Adipocyte (in vitro differentiated cells): Measurements from ENCODE around the gene ENO2.
"Not testable (repeated sequence)": the region's sequence is repeated elsewhere in the genome, so short reads cannot be mapped to it uniquely, and the experiment has no call there.

Experiments used
- DNase-seq: peaks from one replicate; pipeline ENCODE4 v3.0.0-alpha.2; 2015; ENCODE audit warnings: low read depth
- H3K27me3 ChIP-seq: replicated peaks from 2 replicates; pipeline ENCODE4 v1.7.0; 2013; ENCODE audit warnings: mild to moderate bottlenecking, low read length, moderate library complexity; ENCODE audit not compliant: control insufficient read depth, insufficient read depth
- H3K36me3 ChIP-seq: 2 replicates; pipeline ENCODE4 v1.7.0; 2013; ENCODE audit warnings: low read length, mild to moderate bottlenecking, moderate library complexity; ENCODE audit not compliant: control insufficient read depth, insufficient read depth, severe bottlenecking
- H3K4me1 ChIP-seq: 2 replicates; pipeline ENCODE4 v1.7.0; 2013; ENCODE audit warnings: mild to moderate bottlenecking, low read length, moderate library complexity; ENCODE audit not compliant: control insufficient read depth, insufficient read depth
- H3K4me3 ChIP-seq: 2 replicates; pipeline ENCODE4 v1.7.0; 2013; ENCODE audit warnings: mild to moderate bottlenecking, low read length, moderate library complexity
- H3K9ac ChIP-seq: 2 replicates; pipeline ENCODE4 v1.7.0; 2013; ENCODE audit warnings: mild to moderate bottlenecking, low read length, moderate library complexity
- H3K9me3 ChIP-seq: 2 replicates; pipeline ENCODE4 v1.7.0; 2013; ENCODE audit warnings: mild to moderate bottlenecking, low read length, moderate library complexity; ENCODE audit not compliant: control insufficient read depth

Gene ENO2

DNA sequence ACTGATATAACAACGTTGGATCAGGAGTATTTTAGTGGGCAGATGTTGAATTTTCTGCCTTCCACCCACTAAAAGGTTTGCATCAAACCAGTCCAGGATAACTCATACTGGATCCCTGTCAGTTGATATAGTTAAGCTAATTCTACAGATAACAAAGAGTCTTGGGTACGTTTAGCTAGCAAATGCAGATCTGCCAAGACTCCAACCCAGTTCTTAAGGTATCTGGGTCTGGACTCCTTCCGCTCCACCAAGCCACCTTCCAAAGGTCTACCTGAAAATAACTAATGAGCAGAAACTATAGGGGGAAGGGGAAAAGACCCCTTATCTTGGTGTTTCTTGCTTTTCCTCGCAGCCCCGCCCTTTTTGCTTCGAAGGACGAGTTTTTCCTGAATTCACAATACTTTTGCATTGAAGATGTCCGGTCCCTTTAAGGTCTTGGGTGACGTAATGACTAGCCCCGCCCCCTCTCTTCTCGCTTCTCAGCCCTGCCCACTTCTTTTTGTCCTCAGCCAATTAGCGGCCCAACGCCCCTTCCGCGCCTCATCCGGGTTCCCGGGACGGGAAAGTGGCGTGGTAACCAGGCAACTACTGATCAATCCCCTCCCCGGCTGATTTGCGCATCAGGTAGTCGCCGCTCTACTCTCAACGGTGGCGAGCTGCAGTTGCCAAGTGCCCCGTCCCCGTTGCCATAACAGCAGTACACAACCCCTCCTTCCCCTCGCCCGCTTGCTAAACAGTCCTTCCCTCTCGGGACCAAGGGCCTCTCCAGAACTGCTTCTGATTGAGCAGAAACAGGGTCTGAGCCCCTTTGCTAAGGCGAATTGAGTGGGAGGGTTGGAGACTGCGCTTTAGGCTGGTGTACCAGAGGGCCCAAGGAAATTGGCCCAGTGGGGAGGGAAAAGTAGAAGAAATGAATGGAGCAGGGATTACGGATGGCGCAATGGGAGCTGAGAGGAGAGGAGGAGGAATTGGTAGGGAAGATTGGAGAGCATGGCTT lies 9.8 kb upstream of the ENO2 start, which contains the start of gene LRRC23:
Gene LRRC23 (plus strand): TSS at position 543 of the 997 bp plus-strand sequence. CDS start 812 bp downstream, outside the sequence.
- DNase-seq: peak; percentile 99
- Histone ChIP-seq H3K4me3 (peak within 1 kb of the TSS; percentile 93), H3K36me3 (no peaks in the 10 kb centered on the region), H3K27me3 (no peaks in the 10 kb centered on the region), H3K9me3 (no peaks in the 10 kb centered on the region), H3K4me1 (peaks cover 11% of the 10 kb centered on the region), H3K9ac (peak within 1 kb of the TSS; percentile 83)

DNA sequence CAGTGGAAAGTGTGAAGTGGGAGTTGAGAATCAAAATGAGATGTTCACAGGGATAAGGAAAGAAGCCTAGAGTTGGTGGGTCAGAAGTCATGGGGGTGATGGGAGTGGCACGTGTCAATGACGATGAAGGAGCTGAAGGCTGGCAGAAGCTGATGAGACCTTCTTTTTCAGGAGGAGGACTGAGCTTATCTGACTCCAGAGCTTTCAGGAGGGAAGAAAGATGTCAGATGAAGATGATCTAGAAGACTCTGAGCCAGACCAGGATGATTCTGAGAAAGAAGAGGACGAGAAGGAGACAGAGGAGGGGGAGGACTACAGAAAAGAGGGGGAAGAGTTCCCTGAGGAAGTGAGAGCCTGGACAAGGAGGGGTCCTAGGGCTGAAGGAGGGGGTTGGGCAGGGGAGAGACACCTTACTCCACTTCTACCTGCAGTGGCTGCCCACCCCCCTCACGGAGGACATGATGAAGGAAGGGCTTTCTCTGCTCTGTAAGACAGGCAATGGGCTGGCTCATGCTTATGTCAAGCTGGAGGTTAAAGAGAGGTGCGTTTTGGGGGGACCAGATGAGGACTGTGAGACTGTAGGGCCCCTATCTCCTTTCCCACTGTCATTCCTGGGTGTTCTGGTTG lies 8.9 kb upstream of the ENO2 start:
- no peak for DNase-seq
- Histone ChIP-seq H3K9ac (peak overlapping the region; percentile 83), H3K9me3 (no peaks in the 10 kb centered on the region), H3K4me1 (peaks cover 11% of the 10 kb centered on the region), H3K27me3 (no peaks in the 10 kb centered on the region), H3K36me3 (no peaks in the 10 kb centered on the region), H3K4me3 (peak overlapping the region; percentile 93)

DNA sequence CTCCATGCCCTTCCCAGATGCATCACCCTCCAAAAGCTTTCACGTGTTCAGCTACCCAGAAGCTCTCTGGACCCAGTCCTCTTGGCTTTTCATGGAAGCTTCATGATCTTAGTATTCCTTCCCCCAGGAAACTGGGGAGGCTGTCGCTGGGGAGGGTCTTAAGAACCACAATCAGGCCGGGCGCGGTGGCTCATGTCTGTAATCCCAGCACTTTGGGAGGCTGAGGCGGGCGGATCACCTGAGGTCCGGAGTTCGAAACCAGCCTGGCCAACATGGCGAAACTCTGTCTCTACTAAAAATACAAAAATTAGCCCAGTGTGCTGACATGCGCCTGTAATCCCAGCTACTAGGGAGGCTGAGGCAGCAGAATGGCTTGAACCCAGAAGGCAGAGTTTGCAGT lies 6.2 kb upstream of the ENO2 start:
- H3K4me3 ChIP-seq, H3K36me3 ChIP-seq, H3K27me3 ChIP-seq, H3K9me3 ChIP-seq, DNase-seq, H3K9ac ChIP-seq: not testable (repeated sequence)
- H3K4me1 ChIP-seq: peaks cover 11% of the 10 kb centered on the region

DNA sequence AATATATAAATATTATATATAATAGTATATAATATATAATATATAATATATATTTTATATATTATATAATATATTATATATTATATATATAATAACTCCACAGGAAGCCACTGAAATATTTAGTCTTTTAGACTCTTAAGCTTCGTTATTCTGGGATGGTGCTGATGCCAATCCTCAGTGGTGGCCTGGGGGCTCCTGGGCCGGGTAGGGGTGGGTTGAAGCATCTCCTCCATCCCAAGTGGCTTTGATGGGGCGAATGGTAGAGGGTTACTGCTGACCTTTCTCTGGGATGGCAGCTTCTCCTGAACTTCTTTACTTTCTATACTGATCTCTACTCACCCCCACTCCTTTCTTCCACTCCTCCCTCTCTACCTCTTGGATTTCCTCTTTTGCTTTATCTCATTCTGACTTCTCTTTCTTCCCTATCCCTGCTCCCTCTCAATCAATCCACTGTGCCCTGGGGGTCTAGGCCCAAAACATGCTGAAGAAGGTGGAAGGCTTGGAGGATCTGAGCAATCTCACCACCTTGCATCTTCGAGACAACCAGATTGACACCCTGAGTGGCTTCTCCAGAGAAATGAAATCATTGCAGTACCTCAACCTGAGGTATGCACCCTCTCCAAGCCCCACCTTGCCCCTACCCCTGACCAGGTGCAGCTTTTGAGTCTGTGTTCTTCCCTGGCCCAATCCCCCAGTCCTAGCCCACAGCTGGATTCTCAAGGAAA lies 4.8 kb upstream of the ENO2 start:
- Histone ChIP-seq H3K9ac (no peak overlapping the region), H3K4me1 (peaks cover 12% of the 10 kb centered on the region), H3K4me3 (no peak overlapping the region)

DNA sequence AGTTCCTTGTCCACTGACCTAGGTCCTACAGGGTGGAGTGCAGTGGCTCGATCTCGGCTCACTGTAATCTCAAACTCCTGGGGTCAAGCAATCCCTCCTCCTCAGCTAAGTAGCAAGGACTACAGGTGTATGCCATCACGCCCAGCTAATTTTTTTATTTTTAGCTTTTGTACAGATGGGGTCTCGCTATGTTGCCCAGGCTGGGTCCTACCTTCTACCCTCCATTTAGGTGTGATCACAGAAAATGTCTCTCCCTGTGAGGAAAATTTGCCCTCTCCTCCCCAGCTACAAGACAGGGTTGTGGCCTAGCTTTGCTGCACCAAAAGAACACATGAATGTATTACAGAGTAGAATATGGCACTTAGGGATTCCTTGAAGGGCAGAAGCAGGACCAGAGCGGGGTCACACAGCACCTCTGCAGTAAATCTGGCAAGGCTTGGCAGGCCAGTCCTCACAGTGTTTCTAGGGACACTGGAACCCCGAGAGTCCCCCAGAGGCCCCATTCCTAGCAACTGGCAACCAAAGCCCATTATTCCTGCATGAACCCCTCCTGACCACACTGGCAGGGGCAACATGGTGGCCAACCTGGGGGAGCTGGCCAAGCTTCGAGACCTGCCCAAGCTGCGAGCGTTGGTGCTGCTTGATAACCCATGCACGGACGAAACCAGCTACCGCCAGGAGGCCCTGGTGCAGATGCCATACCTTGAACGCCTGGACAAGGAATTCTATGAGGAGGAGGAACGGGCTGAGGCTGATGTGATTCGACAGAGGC lies 2.0 kb upstream of the ENO2 start:
- no peaks in the 10 kb centered on the region for H3K9me3 ChIP-seq
- no peak overlapping the region for H3K9ac ChIP-seq
- H3K4me3 ChIP-seq: no peak overlapping the region
- no peaks in the 10 kb centered on the region for H3K27me3 ChIP-seq
- H3K4me1 ChIP-seq: peaks cover 8% of the 10 kb centered on the region
- no peak for DNase-seq
- H3K36me3 ChIP-seq: no peaks in the 10 kb centered on the region

More for the DNA sequence above, 4.8 kb upstream of the ENO2 start:
- Histone ChIP-seq H3K27me3 (no peaks in the 10 kb centered on the region), H3K36me3 (no peaks in the 10 kb centered on the region), H3K9me3 (no peaks in the 10 kb centered on the region)
- DNase-seq: no peak

DNA sequence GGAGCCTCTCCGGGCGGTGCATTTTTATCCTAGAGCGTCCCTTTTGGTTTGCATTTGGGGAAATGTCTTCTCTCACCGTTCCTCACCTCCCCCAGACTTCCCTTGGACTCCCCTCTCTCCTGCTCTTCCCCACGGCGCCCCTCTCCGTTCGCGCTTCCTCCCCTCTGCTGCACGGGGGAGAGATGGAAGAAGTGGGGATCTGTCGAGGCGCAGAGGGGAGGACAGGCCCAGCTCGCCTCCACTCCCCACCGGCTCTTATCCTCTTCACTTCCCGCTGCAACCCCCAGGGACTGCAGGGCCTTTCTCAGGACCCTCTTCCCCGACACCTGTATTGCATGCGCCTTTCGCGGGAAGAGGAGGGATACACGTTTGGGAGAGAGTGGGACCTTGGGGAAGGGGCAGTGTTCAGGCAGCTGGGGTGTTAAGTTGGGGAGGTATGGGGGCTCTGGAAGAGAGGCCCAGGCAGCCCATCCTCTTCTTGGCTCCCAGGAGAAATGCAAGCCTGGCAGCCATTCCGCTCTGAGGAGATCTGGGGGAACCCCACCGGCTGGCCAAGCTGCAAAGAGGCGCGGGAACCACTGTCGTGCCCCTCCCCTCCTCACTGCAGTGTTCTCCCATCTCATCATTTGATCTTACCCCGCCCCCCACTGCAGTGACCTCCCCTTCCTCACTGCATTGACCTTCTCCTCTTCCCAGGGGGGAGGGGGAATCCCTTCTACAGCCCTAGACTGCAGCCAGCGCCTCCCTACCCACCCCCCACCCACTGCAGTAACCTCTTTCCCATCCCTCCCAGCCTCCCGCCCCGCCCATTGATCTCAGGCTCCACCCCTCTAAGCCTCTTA lies 788 bp downstream of the ENO2 start:
- peak overlapping the region; percentile 71 for H3K9ac ChIP-seq
- no peaks in the 10 kb centered on the region for H3K36me3 ChIP-seq
- DNase-seq: no peak
- H3K9me3 ChIP-seq: no peaks in the 10 kb centered on the region
- peaks cover 8% of the 10 kb centered on the region for H3K4me1 ChIP-seq
- peak overlapping the region; percentile 81 for H3K4me3 ChIP-seq
- no peaks in the 10 kb centered on the region for H3K27me3 ChIP-seq

DNA sequence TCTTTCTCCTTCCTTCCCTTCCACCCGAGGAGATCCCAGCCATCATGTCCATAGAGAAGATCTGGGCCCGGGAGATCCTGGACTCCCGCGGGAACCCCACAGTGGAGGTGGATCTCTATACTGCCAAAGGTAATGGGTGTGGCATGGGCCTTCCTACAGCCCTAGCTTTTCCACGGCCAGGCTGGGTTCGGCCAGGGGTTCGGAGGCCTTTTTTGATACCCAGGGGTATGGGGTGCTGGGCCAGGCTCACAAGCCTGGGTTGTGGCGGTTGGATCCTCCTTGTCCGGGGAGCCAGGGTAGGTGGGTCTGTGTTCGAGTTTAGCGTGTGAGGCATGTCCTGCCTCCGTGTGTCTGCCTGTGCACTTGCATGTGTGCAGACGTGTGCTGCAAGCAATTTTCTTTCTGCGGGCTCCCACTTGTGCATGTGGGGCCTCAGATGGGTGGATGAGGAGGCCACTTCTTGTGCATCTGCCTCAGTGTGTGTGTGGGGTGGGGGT lies 1.5 kb downstream of the ENO2 start:
- no peaks in the 10 kb centered on the region for H3K36me3 ChIP-seq
- DNase-seq: no peak
- peaks cover 8% of the 10 kb centered on the region for H3K4me1 ChIP-seq
- no peak overlapping the region for H3K9ac ChIP-seq
- H3K4me3 ChIP-seq: no peak overlapping the region
- H3K9me3 ChIP-seq: no peaks in the 10 kb centered on the region
- H3K27me3 ChIP-seq: no peaks in the 10 kb centered on the region

DNA sequence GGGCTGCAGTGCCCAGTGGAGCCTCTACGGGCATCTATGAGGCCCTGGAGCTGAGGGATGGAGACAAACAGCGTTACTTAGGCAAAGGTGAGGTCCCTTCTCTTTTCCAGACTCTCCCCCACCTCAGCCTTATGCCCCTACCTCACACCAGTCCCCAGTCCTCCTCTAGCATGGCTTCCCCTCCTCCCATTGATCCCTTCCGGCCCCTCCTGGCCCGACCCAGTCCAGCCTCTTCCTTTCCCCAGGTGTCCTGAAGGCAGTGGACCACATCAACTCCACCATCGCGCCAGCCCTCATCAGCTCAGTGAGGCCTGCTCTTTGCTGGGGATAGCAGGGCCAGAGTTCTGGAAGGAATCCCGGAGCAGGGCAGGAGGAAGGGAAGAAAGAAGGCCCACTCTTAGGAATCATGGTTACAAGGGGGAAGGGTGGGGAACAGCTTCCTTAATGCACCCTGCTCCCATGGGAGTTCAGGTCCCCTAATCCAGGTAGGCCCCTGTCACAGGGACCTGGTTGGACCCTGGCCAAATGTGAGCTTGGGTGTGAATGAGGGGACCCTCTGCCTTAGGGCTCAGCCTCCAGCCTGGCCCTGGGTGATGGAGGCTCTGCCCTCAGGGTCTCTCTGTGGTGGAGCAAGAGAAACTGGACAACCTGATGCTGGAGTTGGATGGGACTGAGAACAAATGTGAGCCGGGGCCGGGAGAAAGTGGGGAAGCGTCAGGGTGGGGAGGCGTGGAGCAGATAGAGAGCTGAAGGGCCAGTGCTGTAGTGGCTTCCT lies 2.2 kb downstream of the ENO2 start:
- Histone ChIP-seq H3K9me3 (no peaks in the 10 kb centered on the region), H3K4me1 (peaks cover 8% of the 10 kb centered on the region), H3K27me3 (no peaks in the 10 kb centered on the region), H3K36me3 (no peaks in the 10 kb centered on the region), H3K4me3 (no peak overlapping the region), H3K9ac (no peak overlapping the region)
- no peak for DNase-seq

DNA sequence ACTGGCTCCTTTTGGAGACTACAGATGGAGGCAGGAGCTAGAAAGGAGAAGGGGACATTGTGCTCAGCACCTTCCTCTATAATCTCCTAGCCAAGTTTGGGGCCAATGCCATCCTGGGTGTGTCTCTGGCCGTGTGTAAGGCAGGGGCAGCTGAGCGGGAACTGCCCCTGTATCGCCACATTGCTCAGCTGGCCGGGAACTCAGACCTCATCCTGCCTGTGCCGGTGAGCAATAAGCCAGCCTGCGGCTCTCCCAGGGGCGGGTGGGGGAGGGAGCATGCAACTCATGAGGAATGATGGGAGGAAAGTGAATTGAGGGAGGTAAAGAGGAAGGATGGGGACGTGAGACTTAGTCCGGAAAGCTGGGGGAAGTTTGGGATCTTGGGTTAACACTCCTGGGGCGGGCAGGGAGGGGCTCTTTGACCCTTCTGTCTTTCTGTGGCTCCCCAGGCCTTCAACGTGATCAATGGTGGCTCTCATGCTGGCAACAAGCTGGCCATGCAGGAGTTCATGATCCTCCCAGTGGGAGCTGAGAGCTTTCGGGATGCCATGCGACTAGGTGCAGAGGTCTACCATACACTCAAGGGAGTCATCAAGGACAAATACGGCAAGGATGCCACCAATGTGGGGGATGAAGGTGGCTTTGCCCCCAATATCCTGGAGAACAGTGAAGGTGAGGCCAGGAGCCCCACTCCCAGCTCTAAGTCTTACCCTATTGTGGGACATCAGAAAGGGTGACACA lies 3.3 kb downstream of the ENO2 start:
- Histone ChIP-seq H3K36me3 (no peaks in the 10 kb centered on the region), H3K4me3 (no peak overlapping the region), H3K9ac (no peak overlapping the region), H3K9me3 (no peaks in the 10 kb centered on the region), H3K4me1 (peaks cover 8% of the 10 kb centered on the region), H3K27me3 (no peaks in the 10 kb centered on the region)
- DNase-seq: no peak
